GM21515 (cell line): ENCODE data around the gene PPM1E.

Source experiments
- ATAC-seq: cut with Tn5 transposase; IDR thresholded peaks from one replicate; pipeline ENCODE4 v1.9.1; 2021; ENCODE audit not compliant: unreplicated experiment

The PPM1E gene

GRCh38 chr17:58993311-58993710 is 237.7 kb downstream of the PPM1E start:
- ATAC-seq = no peak

GRCh38 chr17:58995247-58995940 is 239.7 kb downstream of the PPM1E start:
- no peak for ATAC-seq

DNA sequence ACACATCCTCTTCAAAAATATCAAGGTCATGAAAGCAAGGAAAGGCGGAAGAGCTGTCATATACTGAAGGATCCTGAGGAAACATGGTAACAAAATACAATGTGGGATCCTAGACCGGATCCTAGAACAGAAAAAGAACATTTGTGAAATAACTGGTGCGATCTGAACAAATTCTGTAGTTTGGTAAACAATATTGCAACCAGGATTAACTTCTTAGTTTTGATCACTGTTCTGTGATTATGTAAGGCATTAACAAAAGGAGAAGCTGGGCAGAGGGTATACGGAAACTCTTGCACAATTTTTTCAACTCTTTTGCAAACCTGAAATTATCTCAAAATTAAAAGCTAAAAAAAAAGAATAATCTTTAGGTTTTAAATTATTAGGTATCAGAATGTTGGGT is 241.3 kb downstream of the PPM1E start:
- ATAC-seq = no peak

DNA sequence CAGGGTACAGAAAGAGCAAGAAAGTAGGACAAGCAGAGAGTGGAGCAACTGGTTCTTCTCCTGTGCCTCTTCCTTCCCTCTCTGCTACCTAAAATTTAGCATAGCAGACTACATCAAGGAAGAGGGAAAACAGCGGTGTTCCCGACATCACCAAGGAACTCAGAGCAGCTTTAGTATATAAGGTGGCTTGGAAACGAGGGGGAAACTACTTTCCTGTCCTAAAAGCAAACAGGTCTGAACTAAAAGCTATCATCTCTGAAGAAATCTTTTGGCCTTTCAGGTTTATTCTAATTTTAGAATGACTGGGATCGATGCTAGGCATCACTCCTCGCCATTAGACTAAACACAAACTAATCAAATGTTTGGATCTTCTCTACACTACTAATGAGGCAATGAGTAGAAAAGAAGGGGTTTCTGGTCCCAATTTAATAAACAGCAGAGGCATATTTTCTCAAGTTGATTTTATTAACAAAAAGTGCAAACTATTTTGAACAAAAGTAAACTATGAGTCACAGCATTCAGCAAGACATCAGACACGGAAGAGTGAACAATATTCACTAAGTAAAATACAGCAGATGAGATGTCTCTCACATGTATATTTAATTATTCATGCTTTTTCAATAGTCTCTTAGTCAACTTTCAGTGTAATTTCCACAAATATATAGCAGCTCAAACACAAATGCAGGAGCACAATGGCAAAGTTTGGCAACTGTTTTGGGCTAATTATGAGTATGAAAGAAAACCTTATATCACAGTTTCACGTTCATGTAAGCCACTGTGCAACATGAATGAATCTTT is 242.3 kb downstream of the PPM1E start:
- ATAC-seq = no peak

DNA sequence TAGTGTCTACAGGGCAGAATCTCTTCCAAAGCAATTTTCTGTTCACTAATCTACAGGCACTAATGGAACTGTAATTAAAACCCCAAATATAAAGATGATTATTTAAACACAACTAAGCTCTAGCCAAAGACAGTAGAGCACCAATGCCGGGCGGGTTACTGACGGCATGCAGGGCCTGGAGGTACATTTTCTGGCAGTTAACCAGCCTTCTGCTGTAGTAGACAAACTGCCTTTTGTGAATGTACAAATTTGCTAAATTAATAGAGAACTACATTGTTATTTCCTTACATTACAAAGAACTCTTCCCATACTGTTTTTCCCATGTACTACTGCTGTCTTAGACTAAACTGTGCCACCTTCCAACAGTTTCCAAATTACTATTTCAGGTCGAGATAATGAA is 243.2 kb downstream of the PPM1E start:
- ATAC-seq = no peak

- ATAC-seq = no peak
Measured at GRCh38 chr17:58999500-58999899, 243.8 kb downstream of the PPM1E start.

DNA sequence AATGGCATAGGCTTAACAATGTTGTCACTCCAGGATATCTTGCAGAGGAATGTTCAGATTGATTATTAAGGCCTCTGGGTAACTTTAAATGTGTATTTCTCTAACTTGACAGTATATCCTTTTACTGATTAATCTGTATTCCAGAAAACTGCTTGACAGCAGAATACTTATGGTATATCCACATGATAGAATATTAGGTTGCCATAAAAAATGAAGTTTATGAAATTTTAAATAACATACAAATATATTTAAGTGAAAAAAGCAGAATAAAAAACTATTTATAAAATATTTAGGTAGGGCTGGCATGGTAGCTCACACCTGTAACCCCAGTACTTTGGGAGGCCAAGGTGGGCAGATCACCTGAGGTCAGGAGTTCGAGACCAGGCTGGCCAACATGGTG is 244.4 kb downstream of the PPM1E start:
- ATAC-seq = no peak

GRCh38 chr17:59001158-59001814 is 245.6 kb downstream of the PPM1E start:
- ATAC-seq = peak; percentile 88

- ATAC-seq = no peak
Measured at GRCh38 chr17:59002126-59002525, 246.5 kb downstream of the PPM1E start.

DNA sequence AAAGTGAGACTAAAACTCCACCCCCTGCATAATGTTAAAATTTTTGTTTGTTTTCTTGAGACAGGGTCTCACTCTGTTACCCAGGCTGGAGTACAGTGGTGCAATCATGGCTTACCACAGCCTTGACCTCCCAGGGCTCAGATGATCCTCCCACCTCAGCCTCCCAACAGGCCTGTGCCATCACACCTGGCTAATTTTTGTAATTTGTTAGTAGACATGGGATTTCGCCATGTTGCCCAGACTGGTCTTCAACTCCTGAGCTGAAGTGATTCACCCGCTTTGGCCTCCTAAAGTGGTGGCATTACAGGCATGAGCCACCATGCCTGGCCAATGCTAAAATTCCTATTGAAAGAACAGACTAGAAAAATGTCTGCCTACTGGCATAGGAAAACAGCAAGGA is 247.2 kb downstream of the PPM1E start:
- ATAC-seq = no peak

- no peak for ATAC-seq
Measured at GRCh38 chr17:59003860-59004259, 248.2 kb downstream of the PPM1E start.

- no peak for ATAC-seq
Measured at GRCh38 chr17:59004338-59005111, 248.9 kb downstream of the PPM1E start.

DNA sequence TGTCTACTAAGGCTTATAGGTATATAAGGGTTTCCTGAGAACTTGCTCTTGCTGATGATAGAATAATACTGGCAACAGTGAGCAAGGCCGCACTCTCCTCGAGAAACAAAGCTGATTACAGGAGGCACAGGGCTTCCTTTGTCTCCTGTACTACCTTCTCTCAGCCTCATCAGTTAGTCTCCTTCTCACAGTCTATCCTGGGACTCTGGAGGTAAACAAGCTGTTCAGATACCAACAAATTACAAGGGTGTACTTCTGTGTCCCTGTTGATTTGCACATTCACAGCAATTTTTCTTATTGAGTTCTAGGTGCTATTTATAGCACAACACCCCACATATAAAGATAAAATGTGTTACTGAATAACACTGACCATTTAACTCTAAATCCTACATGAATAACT is 252.3 kb downstream of the PPM1E start:
- no peak for ATAC-seq

DNA sequence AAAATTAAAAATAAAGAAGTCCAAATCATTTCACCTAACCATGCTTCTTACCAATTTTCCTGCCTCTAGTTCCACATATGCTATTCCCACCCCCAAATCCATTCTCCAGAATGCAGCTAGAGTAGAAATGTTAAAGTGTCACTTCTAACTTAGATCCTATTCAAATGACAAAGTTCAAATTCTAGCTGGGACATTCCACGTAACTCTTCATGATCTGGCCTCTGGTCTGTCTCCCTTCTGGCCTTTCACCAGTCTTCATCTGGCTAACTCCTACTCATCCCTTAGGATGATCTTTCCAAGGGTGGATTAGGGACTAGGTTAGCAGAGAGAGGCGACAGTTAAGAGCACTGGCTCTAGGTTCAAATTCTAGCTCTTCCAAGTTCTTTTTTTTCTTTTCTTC is 253.1 kb downstream of the PPM1E start:
- ATAC-seq = no peak

GRCh38 chr17:59010026-59010425 is 254.4 kb downstream of the PPM1E start:
- no peak for ATAC-seq

DNA sequence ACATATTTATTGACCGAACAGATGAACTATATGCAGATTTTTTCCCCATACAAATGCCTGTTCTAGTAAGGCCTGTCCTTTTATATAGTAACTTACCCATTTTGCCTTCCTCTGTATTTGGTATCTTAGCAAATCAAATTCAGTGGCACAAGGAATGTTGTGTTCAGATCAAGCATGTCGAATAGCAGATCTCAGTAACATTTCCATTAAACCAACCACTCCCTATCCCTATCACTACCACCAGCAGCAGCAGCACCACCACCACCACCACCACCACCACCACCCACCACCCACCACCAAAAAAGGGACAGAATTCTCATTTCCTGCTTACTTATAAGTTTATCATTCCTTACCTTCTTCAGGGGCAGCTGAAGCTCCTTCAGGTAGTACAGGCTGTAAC is 256.3 kb downstream of the PPM1E start:
- ATAC-seq = no peak

GRCh38 chr17:59018019-59018418 is 262.4 kb downstream of the PPM1E start:
- no peak for ATAC-seq

DNA sequence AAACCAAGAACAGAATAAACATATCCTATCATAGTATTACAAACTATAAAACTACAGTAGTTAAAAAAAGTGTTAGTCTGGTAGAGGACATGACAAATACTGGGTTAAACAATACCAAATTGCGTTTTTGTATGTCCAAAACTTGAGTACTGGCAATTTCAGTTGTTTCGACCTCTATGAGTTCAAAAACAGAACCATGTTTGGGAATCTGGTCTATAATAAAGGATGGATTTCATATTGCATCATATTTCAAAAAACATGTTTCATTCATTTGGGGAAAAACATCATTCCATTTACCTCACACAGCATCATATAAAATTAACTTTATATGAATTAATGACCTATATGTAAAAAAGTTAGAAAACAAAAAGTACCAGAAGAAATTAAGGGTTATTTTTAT is 269.3 kb downstream of the PPM1E start:
- ATAC-seq = no peak

DNA sequence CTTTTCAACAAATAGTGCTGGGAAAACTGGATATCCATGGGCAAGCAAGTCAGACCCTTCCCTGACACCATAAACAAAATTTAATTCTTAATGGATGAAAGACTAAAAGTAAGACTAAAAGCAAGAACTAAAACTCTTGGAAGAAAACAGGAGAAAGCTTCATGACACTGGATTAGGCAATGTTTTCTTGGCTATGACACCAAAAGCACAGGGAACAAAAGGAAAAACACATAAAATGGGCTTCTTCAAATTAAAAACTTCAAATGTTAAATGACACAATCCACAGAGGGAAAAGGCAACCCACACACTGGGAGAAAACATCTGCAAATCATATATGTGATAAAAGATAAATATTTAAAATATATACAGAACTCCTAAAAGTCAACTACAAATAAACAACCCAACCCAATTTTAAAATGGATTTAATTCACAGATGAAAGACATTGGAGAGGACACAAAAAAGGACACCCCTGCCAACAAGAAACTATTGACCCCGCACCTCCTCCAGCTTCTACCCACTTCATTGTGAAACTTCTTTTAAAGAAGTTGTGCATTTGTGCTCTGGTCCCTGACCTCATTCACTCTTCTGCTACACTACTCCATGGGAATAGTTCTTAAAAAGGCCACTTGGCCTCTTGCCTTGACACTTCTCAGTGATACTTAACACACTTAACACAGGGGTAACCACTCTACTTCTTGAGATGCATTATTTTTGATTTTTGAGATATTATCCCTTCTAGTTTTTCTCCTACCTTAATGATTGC is 270.7 kb downstream of the PPM1E start:
- no peak for ATAC-seq

DNA sequence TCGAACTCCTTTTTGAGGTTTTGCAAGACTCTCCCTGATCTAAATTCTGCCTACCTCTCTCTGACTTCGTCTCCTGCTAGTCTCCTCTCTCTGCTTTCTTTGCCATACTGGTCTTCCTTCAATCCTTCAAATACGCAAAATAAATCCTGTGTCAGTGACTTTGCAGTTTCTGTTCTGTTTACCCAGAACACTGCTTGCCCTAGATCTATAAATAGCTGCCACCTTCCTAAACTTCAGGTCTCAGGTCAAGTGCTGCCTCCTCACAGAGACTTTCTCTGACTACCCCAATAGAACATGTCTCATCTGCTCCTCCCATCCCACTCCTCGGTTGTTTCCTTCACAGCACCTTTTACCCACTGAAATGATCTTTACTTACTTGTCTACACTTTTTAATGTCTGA is 272.1 kb downstream of the PPM1E start:
- ATAC-seq = no peak

DNA sequence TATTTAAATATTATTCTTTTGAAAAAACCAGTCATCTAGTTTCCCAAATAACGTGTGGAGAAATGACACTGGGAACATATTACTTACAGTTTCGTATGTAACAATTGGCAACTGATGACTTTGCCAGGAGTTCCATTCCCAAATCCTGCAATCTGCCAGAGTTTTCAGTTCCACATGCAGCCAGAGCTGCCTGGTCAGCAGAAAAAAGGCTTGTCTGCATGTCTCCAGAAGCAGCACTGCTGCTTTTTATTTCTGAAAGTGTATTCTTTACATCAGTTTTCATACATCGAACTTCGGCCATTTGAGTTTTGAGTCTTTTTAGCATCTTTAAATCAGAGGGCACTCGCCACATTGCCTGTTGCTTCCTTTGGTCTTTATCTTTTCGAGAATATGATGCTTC is 272.7 kb downstream of the PPM1E start:
- no peak for ATAC-seq
